SU-DHL-6 (cell line): Measurements from ENCODE around the gene KLF13.

Source experiments
- H2AFZ ChIP-seq: fragments of 200-600 bp; sonication (generic); 2 replicates; pipeline ENCODE4 v1.6.1; 2014; ENCODE audit warnings: low read depth, mild to moderate bottlenecking, moderate library complexity, mixed read lengths, antibody characterized with exemption, low read length; ENCODE audit not compliant: severe bottlenecking
- H3F3A ChIP-seq: fragments of 200-600 bp; shearing (Covaris generic); 2 replicates; pipeline ENCODE4 v1.6.0; 2016; ENCODE audit warnings: antibody characterized with exemption, mild to moderate bottlenecking; ENCODE audit not compliant: insufficient read depth
- H3K27ac ChIP-seq: fragments of 200-600 bp; sonication (generic); 2 replicates; pipeline ENCODE4 v1.5.1; 2016; ENCODE audit warnings: low read depth, mild to moderate bottlenecking, low read length, moderate library complexity, mixed read lengths
- H3K27me3 ChIP-seq: fragments of 200-600 bp; sonication (generic), shearing (Covaris generic); 2 replicates; pipeline ENCODE4 v1.6.0; 2014; ENCODE audit warnings: mild to moderate bottlenecking, low read length
- H3K36me3 ChIP-seq: fragments of 200-600 bp; sonication (generic); 2 replicates; pipeline ENCODE4 v1.6.1; 2014; ENCODE audit warnings: mild to moderate bottlenecking, low read length, mixed read lengths
- H3K4me2 ChIP-seq: fragments of 300-600, 200-600 bp; shearing (Covaris generic), sonication (generic); 2 replicates; pipeline ENCODE4 v1.6.0; 2014; ENCODE audit warnings: low read length, low read depth, mild to moderate bottlenecking; ENCODE audit not compliant: poor library complexity, severe bottlenecking
- H3K4me3 ChIP-seq: fragments of 200-600 bp; sonication (generic); 2 replicates; pipeline ENCODE4 v1.5.1; 2014; ENCODE audit warnings: antibody characterized with exemption, low read length, mild to moderate bottlenecking, mixed read lengths; ENCODE audit not compliant: insufficient read depth, poor library complexity, severe bottlenecking
- H3K79me2 ChIP-seq: fragments of 200-600 bp; sonication (generic); 2 replicates; pipeline ENCODE4 v1.6.1; 2014; ENCODE audit warnings: mild to moderate bottlenecking, low read length, moderate library complexity; ENCODE audit not compliant: insufficient read depth
- H3K9ac ChIP-seq: fragments of 200-600 bp; sonication (generic); 2 replicates; pipeline ENCODE4 v1.7.0; 2014; ENCODE audit warnings: mild to moderate bottlenecking, low read length
- H3K9me2 ChIP-seq: fragments of 200-600 bp; sonication (generic); replicated peaks from 2 replicates; pipeline ENCODE4 v1.6.1; 2014; ENCODE audit warnings: low read length; ENCODE audit not compliant: insufficient read depth
- H3K9me3 ChIP-seq: fragments of 200-600 bp; sonication (generic); 2 replicates; pipeline ENCODE4 v1.6.1; 2014; ENCODE audit warnings: low read length, mixed read lengths; ENCODE audit not compliant: insufficient read depth
- H4K20me1 ChIP-seq: fragments of 200-600 bp; sonication (generic); 2 replicates; pipeline ENCODE4 v1.6.1; 2014; ENCODE audit warnings: low read depth, mild to moderate bottlenecking, antibody characterized with exemption, low read length, moderate library complexity, mixed read lengths
- EZH2phosphoT487 ChIP-seq: fragments of 200-600 bp; sonication (generic), shearing (Covaris generic); conservative IDR thresholded peaks from 2 replicates; pipeline ENCODE4 v1.6.1; 2018; ENCODE audit warnings: mild to moderate bottlenecking, antibody characterized with exemption, low read length, moderate library complexity, mixed read lengths
- TF ChIP-seq, protein P1 (sequence below): fragments of 200-600 bp; sonication (generic); IDR thresholded peaks from one replicate; pipeline ENCODE4 v1.5.1; 2017; ENCODE audit warnings: antibody characterized with exemption, mild to moderate bottlenecking, low read length, moderate library complexity; ENCODE audit not compliant: insufficient read depth, poor library complexity, severe bottlenecking

The KLF13 gene

GRCh38 chr15:31280831-31281216 lies 45.8 kb upstream of the KLF13 start:
- Histone ChIP-seq H3K36me3 (no peaks in the 10 kb centered on the region), H3K9ac (no peak overlapping the region), H4K20me1 (no peaks in the 10 kb centered on the region), H3K4me3 (no peak overlapping the region), H3K9me3 (no peaks in the 10 kb centered on the region), H3K27ac (no peak overlapping the region), H3K79me2 (no peaks in the 10 kb centered on the region), H3K27me3 (no peaks in the 10 kb centered on the region), H3F3A (no peaks in the 10 kb centered on the region), H2AFZ (no peak overlapping the region), H3K9me2 (no peaks in the 10 kb centered on the region), H3K4me2 (no peak overlapping the region)
- TF ChIP-seq, protein P1, sequence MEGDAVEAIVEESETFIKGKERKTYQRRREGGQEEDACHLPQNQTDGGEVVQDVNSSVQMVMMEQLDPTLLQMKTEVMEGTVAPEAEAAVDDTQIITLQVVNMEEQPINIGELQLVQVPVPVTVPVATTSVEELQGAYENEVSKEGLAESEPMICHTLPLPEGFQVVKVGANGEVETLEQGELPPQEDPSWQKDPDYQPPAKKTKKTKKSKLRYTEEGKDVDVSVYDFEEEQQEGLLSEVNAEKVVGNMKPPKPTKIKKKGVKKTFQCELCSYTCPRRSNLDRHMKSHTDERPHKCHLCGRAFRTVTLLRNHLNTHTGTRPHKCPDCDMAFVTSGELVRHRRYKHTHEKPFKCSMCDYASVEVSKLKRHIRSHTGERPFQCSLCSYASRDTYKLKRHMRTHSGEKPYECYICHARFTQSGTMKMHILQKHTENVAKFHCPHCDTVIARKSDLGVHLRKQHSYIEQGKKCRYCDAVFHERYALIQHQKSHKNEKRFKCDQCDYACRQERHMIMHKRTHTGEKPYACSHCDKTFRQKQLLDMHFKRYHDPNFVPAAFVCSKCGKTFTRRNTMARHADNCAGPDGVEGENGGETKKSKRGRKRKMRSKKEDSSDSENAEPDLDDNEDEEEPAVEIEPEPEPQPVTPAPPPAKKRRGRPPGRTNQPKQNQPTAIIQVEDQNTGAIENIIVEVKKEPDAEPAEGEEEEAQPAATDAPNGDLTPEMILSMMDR = no peak
- no peak for TF ChIP-seq EZH2phosphoT487

DNA sequence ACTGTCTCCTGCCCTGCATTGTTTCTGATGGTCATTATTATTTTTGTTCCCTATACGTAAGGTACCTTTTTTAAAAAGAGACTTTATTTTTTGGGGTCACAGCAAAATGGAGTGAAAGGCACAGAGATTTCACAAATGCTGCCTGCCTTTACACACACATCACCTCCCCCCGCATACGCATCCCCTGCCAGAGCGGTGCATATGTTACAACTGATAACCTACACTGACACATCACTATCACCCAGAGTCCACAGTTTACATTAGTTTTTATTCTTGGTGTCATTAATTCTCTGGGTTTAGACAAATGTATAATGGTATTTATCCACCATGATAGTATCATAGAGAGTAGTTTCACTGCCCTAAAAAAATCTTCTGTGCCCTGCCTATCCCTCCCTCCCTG lies 43.6 kb upstream of the KLF13 start:
- no peak for TF ChIP-seq EZH2phosphoT487
- TF ChIP-seq, protein P1 = no peak
- Histone ChIP-seq H3K9ac (no peak overlapping the region), H3K4me2 (no peak overlapping the region), H3K27ac (no peak overlapping the region), H3F3A (no peaks in the 10 kb centered on the region), H3K9me3 (no peaks in the 10 kb centered on the region), H2AFZ (no peak overlapping the region), H3K9me2 (no peaks in the 10 kb centered on the region), H4K20me1 (no peaks in the 10 kb centered on the region), H3K27me3 (no peaks in the 10 kb centered on the region), H3K4me3 (no peak overlapping the region), H3K79me2 (no peaks in the 10 kb centered on the region), H3K36me3 (peaks cover 5% of the 10 kb centered on the region; the same call in 1 of the 2 replicates)

DNA sequence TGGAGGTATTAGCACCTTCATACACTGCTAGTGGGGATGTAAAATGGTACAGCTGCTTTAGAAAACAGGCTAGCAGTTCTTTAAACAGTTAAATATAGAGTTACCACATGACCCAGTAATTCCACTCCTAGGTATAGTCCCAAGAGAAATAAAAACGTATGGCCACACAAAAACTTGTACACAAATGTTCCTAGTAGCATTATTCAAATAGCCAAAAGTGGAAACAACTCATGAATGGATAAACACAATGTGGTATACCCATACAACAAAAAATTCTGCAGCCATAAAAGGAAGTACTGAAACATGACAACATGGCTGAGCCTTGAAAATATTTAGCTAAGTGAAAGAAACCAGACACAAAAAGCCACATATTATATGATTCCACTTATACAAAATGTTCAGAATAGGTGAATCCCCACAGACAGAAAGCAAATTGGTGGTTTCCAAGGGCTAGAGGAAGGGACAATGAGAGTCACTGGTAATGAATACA lies 40.8 kb upstream of the KLF13 start:
- no peaks in the 10 kb centered on the region for H3K27me3 ChIP-seq
- H3K4me3 ChIP-seq = no peak overlapping the region
- no peak for TF ChIP-seq EZH2phosphoT487
- TF ChIP-seq, protein P1 = no peak
- H3K4me2 ChIP-seq = no peak overlapping the region
- H3K9ac ChIP-seq = no peak overlapping the region
- H2AFZ ChIP-seq = no peak overlapping the region
- no peaks in the 10 kb centered on the region for H3K9me2 ChIP-seq
- no peaks in the 10 kb centered on the region for H3K79me2 ChIP-seq
- no peak overlapping the region for H3K27ac ChIP-seq
- no peaks in the 10 kb centered on the region for H3F3A ChIP-seq
- no peaks in the 10 kb centered on the region for H4K20me1 ChIP-seq
- peaks cover 5% of the 10 kb centered on the region; the same call in 1 of the 2 replicates for H3K36me3 ChIP-seq
- H3K9me3 ChIP-seq = no peaks in the 10 kb centered on the region
